Subcutaneous abdominal adipose tissue (tissue), 5 donors: ENCODE measurements around the gene INHBE.

Experiments
- H3K27ac ChIP-seq: one replicate; pipeline ENCODE4 v1.7.0; 2013; ENCODE audit warnings: low read depth, mild to moderate bottlenecking, inconsistent platforms, low read length, moderate library complexity
- H3K27me3 ChIP-seq, 5 donors: one replicate each; pipeline ENCODE4 v1.7.0; 2013; ENCODE audit warnings: low read length in 5 of 5, inconsistent platforms in 1 of 5; ENCODE audit not compliant: control insufficient read depth in 5 of 5, insufficient read depth in 4 of 5
- H3K36me3 ChIP-seq, 5 donors: one replicate each; pipeline ENCODE4 v1.7.0; 2013; ENCODE audit warnings: low read length in 5 of 5; ENCODE audit not compliant: control insufficient read depth in 5 of 5, insufficient read depth in 5 of 5
- H3K4me1 ChIP-seq, 5 donors: one replicate each; pipeline ENCODE4 v1.7.0; 2013; ENCODE audit warnings: low read length in 5 of 5, mild to moderate bottlenecking in 3 of 5, moderate library complexity in 1 of 5; ENCODE audit not compliant: control insufficient read depth in 5 of 5, insufficient read depth in 5 of 5
- H3K4me3 ChIP-seq, 5 donors: one replicate each; pipeline ENCODE4 v1.7.0; 2013; ENCODE audit warnings: low read length in 5 of 5, low read depth in 1 of 5
- H3K9ac ChIP-seq, 5 donors: one replicate each; pipeline ENCODE4 v1.7.0; 2013; ENCODE audit warnings: low read length in 5 of 5, mild to moderate bottlenecking in 4 of 5, moderate library complexity in 3 of 5
- H3K9me3 ChIP-seq, 5 donors: one replicate each; pipeline ENCODE4 v1.7.0; 2013; ENCODE audit warnings: low read length in 5 of 5; ENCODE audit not compliant: control insufficient read depth in 5 of 5
- donor health status: healthy.
- donor health status: healthy.
- donor health status: healthy.
- donor health status: healthy.
- donor health status: healthy.

INHBE gene

GRCh38 chr12:57479376-57480115 is 24.4 kb downstream of the INHBE start, which contains the start of gene ARHGAP9:
ARHGAP9 (minus strand) TSS chr12:57479866; CDS start chr12:57479406, 460 bp downstream.
- no peak within 1 kb of the TSS for H3K27ac ChIP-seq
- peaks cover 4 to 31% (median 21%) of the 10 kb centered on the region in 5 donors for H3K27me3 ChIP-seq
- peak within 1 kb of the TSS in 1 of 5 donors; percentile 37 for H3K9ac ChIP-seq
- peaks cover 0 to 5% (median 0%) of the 10 kb centered on the region in 5 donors for H3K36me3 ChIP-seq
- peak within 1 kb of the TSS in 1 of 5 donors; percentile 63 for H3K4me3 ChIP-seq
- H3K9me3 ChIP-seq, result no peaks in the 10 kb centered on the region
- peaks cover 0 to 35% (median 27%) of the 10 kb centered on the region in 5 donors for H3K4me1 ChIP-seq

- Histone ChIP-seq H3K36me3 (no peaks in the 10 kb centered on the region), H3K27ac (no peak overlapping the region), H3K4me1 (peaks cover 0 to 18% (median 7%) of the 10 kb centered on the region in 5 donors), H3K4me3 (no peak overlapping the region), H3K9ac (no peak overlapping the region), H3K27me3 (peaks cover 0 to 12% (median 3%) of the 10 kb centered on the region in 5 donors), H3K9me3 (no peaks in the 10 kb centered on the region)
Measured at GRCh38 chr12:57481671-57482070, 26.6 kb downstream of the INHBE start.

- H3K27me3 ChIP-seq, result peaks cover 0 to 4% (median 0%) of the 10 kb centered on the region in 5 donors
- no peaks in the 10 kb centered on the region for H3K36me3 ChIP-seq
- no peak overlapping the region for H3K27ac ChIP-seq
- H3K4me3 ChIP-seq, result no peak overlapping the region
- H3K4me1 ChIP-seq, result peaks cover 0 to 22% (median 13%) of the 10 kb centered on the region in 5 donors
- no peaks in the 10 kb centered on the region for H3K9me3 ChIP-seq
- no peak overlapping the region for H3K9ac ChIP-seq
Measured at GRCh38 chr12:57483466-57483865, 28.4 kb downstream of the INHBE start.

- peaks cover 0 to 18% (median 15%) of the 10 kb centered on the region in 5 donors for H3K36me3 ChIP-seq
- H3K4me1 ChIP-seq, result peaks cover 0 to 20% (median 16%) of the 10 kb centered on the region in 5 donors
- H3K4me3 ChIP-seq, result no peak overlapping the region
Measured at GRCh38 chr12:57485695-57486094, 30.6 kb downstream of the INHBE start.

GRCh38 chr12:57487055-57487596 is 32.0 kb downstream of the INHBE start:
- Histone ChIP-seq H3K9ac (no peak overlapping the region), H3K27ac (no peak overlapping the region), H3K4me3 (peak overlapping the region; percentile 61 to 90 (median 86)), H3K4me1 (peaks cover 0 to 20% (median 16%) of the 10 kb centered on the region in 5 donors), H3K36me3 (peaks cover 8 to 29% (median 26%) of the 10 kb centered on the region in 5 donors), H3K27me3 (no peaks in the 10 kb centered on the region), H3K9me3 (no peaks in the 10 kb centered on the region)

More at GRCh38 chr12:57485695-57486094, 30.6 kb downstream of the INHBE start:
- Histone ChIP-seq H3K9ac (no peak overlapping the region), H3K27ac (no peak overlapping the region), H3K9me3 (no peaks in the 10 kb centered on the region), H3K27me3 (peaks cover 0 to 2% (median 0%) of the 10 kb centered on the region in 5 donors)

- no peaks in the 10 kb centered on the region for H3K27me3 ChIP-seq
- H3K36me3 ChIP-seq, result peaks cover 8 to 34% (median 31%) of the 10 kb centered on the region in 5 donors
- H3K9me3 ChIP-seq, result no peaks in the 10 kb centered on the region
- peak within 1 kb of the TSS; percentile 12 to 96 (median 89) for H3K9ac ChIP-seq
- H3K27ac ChIP-seq, result peak within 1 kb of the TSS; percentile 77
- peak within 1 kb of the TSS; percentile 86 to 94 (median 88) for H3K4me3 ChIP-seq
- H3K4me1 ChIP-seq, result peaks cover 0 to 20% (median 16%) of the 10 kb centered on the region in 5 donors
Measured at GRCh38 chr12:57487597-57488401, 32.7 kb downstream of the INHBE start, which contains the start of gene MARS1. MARS1 (plus strand) TSS chr12:57488068; CDS start chr12:57488091, 23 bp downstream.

GRCh38 chr12:57488402-57489156 is 33.5 kb downstream of the INHBE start:
- Histone ChIP-seq H3K36me3 (peaks cover 8 to 37% (median 34%) of the 10 kb centered on the region in 5 donors), H3K9ac (peak overlapping the region; percentile 12 to 96 (median 89)), H3K27me3 (no peaks in the 10 kb centered on the region), H3K9me3 (no peaks in the 10 kb centered on the region), H3K27ac (peak overlapping the region; percentile 77), H3K4me1 (peaks cover 0 to 20% (median 16%) of the 10 kb centered on the region in 5 donors), H3K4me3 (peak overlapping the region; percentile 86 to 94 (median 88))

GRCh38 chr12:57489157-57489641 is 34.1 kb downstream of the INHBE start:
- Histone ChIP-seq H3K4me1 (peaks cover 0 to 20% (median 16%) of the 10 kb centered on the region in 5 donors), H3K4me3 (peak overlapping the region in 2 of 5 donors; percentile 86 to 90), H3K27me3 (no peaks in the 10 kb centered on the region), H3K27ac (no peak overlapping the region), H3K9ac (peak overlapping the region in 4 of 5 donors; percentile 71 to 96 (median 92)), H3K36me3 (peaks cover 8 to 37% (median 34%) of the 10 kb centered on the region in 5 donors), H3K9me3 (no peaks in the 10 kb centered on the region)

GRCh38 chr12:57490126-57490525 is 35.0 kb downstream of the INHBE start:
- Histone ChIP-seq H3K36me3 (peaks cover 8 to 37% (median 34%) of the 10 kb centered on the region in 5 donors), H3K9ac (no peak overlapping the region), H3K4me3 (no peak overlapping the region), H3K4me1 (peaks cover 0 to 20% (median 16%) of the 10 kb centered on the region in 5 donors), H3K9me3 (no peaks in the 10 kb centered on the region), H3K27me3 (no peaks in the 10 kb centered on the region), H3K27ac (no peak overlapping the region)
